Fibroblast of lung (primary cell): ENCODE data around the gene CTRL. TPM values are rescaled to one million over a fixed set of nuclear protein-coding genes. Genes with fewer than 3 reads are reported as not detected.

Experiments
- DNase-seq, 2 donors: peaks; one replicate each; pipeline versions ENCODE4 v3.0.0 to v3.0.0-alpha.2; 2010; ENCODE audit warnings: low read depth in 2 of 2
- H2AFZ ChIP-seq: 2 replicates; pipeline ENCODE4 v1.5.1; 2012; ENCODE audit warnings: low read length, control low read depth, inconsistent platforms
- H3K27ac ChIP-seq: 2 replicates; pipeline ENCODE4 v1.5.1; 2011; ENCODE audit warnings: low read length, control low read depth; ENCODE audit not compliant: insufficient read depth
- H3K27me3 ChIP-seq: 2 replicates; pipeline ENCODE4 v1.5.1; 2011; ENCODE audit warnings: mild to moderate bottlenecking, low read length; ENCODE audit not compliant: control insufficient read depth, insufficient read depth
- H3K36me3 ChIP-seq: 2 replicates; pipeline ENCODE4 v1.5.1; 2011; ENCODE audit warnings: low read length; ENCODE audit not compliant: control insufficient read depth, insufficient read depth
- H3K4me1 ChIP-seq: 2 replicates; pipeline ENCODE4 v1.5.1; 2011; ENCODE audit warnings: low read length; ENCODE audit not compliant: control insufficient read depth, insufficient read depth; ENCODE audit errors: extremely low read depth
- H3K4me2 ChIP-seq: 2 replicates; pipeline ENCODE4 v1.5.1; 2011; ENCODE audit warnings: low read length, control low read depth; ENCODE audit not compliant: insufficient read depth; ENCODE audit errors: extremely low read depth
- H3K4me3 ChIP-seq, 4 experiments: fragments of 200-600 bp in 1 of 4; sonication (generic) in 1 of 4; replicated peaks in 1 of 4; 2 replicates each; pipeline ENCODE4 v1.5.1; 2011 to 2016; ENCODE audit warnings: low read length in 4 of 4, low read depth in 3 of 4, mild to moderate bottlenecking in 3 of 4, control low read depth in 2 of 4, inconsistent platforms in 1 of 4, mixed read lengths in 1 of 4; ENCODE audit not compliant: insufficient read depth in 1 of 4; ENCODE audit errors: control extremely low read depth in 1 of 4
- H3K79me2 ChIP-seq: 2 replicates; pipeline ENCODE4 v1.5.1; 2012; ENCODE audit warnings: mild to moderate bottlenecking, low read length, inconsistent platforms; ENCODE audit not compliant: control insufficient read depth, insufficient read depth
- H3K9ac ChIP-seq: 2 replicates; pipeline ENCODE4 v1.5.1; 2011; ENCODE audit warnings: mild to moderate bottlenecking, low read length, control low read depth; ENCODE audit not compliant: insufficient read depth
- H3K9me3 ChIP-seq: 2 replicates; pipeline ENCODE4 v1.5.1; 2012; ENCODE audit warnings: low read depth, low read length; ENCODE audit not compliant: control insufficient read depth, insufficient read depth
- H4K20me1 ChIP-seq: 2 replicates; pipeline ENCODE4 v1.5.1; 2011; ENCODE audit warnings: low read length; ENCODE audit not compliant: control insufficient read depth, insufficient read depth; ENCODE audit errors: extremely low read depth
- EZH2 ChIP-seq: IDR thresholded peaks from 2 replicates; pipeline ENCODE4 v1.5.1; 2012; ENCODE audit warnings: low read length, control low read depth, mild to moderate bottlenecking; ENCODE audit errors: missing control alignments
- polyA plus RNA-seq, 2 donors: library from polyadenylated mRNA; depleted of rRNA in 1 of 2; stranded (reverse) in 1 of 2; unstranded in 1 of 2; fragments of >200 nt; gene quantifications; 2 replicates each; pipeline ENCODE4 v1.2.1, GENCODE V29; 2011 to 2012; ENCODE audit warnings: missing spikeins in 1 of 2
- total RNA-seq: library from RNA; depleted of rRNA; stranded (reverse); fragments of >200 nt; gene quantifications from 2 replicates; pipeline ENCODE4 v1.2.1, GENCODE V29; 2014
- TF ChIP-seq, protein P1 (sequence below), 2 donors: IDR thresholded peaks in 1 of 2; conservative IDR thresholded peaks in 1 of 2; 1 replicate in 1 of 2; 2 replicates in 1 of 2; pipeline ENCODE4 v1.5.1; 2011 to 2012; ENCODE audit warnings: low read length in 2 of 2, control low read depth in 1 of 2, inconsistent platforms in 1 of 2, low read depth in 1 of 2, mild to moderate bottlenecking in 1 of 2

CTRL gene
- total and polyA plus RNA-seq, 2 donors (not counting 1 experiment from before 2014, with no cell fraction given), result 0.14 to 0.33 TPM

DNA sequence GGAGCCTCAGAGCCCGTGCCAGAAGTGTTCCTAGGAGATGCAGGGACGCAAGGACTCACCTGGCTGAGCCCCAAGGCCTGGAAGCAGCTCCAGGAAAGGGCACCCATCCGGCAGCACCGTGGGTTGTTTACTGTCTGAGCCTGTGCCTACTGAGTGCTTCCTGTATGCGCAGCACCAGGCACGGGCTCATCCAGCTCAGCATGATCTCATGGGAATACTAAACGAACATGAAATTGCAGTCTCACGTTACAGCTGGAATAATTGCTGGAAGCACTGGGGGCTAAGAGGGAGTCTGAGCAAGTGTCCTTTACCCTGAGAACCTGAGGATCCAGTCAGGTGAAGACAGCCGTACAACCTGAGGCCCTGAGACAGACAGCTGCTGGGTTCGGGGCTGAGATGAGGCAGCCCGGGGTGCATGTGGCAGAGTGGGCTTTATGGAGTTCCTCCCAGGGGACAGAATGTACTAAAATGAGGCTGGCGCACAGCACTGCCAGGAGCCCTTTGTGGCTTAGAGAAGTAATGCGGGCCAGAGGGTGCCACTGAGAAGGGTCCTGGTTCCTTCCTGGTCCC, 5.4 kb downstream of the CTRL start:
- TF ChIP-seq, protein P1, sequence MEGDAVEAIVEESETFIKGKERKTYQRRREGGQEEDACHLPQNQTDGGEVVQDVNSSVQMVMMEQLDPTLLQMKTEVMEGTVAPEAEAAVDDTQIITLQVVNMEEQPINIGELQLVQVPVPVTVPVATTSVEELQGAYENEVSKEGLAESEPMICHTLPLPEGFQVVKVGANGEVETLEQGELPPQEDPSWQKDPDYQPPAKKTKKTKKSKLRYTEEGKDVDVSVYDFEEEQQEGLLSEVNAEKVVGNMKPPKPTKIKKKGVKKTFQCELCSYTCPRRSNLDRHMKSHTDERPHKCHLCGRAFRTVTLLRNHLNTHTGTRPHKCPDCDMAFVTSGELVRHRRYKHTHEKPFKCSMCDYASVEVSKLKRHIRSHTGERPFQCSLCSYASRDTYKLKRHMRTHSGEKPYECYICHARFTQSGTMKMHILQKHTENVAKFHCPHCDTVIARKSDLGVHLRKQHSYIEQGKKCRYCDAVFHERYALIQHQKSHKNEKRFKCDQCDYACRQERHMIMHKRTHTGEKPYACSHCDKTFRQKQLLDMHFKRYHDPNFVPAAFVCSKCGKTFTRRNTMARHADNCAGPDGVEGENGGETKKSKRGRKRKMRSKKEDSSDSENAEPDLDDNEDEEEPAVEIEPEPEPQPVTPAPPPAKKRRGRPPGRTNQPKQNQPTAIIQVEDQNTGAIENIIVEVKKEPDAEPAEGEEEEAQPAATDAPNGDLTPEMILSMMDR (conservative IDR thresholded peaks at IDR 0.05 in 1 of 2, IDR thresholded peaks at IDR 0.05 in 1 of 2; ENCODE audit: low read depth in 1 of 2, low read length in 2 of 2), result peak in 1 of 2 donors; percentile 14
- TF ChIP-seq EZH2, result no peak
- H3K9me3 ChIP-seq, result no peaks in the 10 kb centered on the region
- no peaks in the 10 kb centered on the region for H3K4me1 ChIP-seq
- H3K9ac ChIP-seq, result no peak overlapping the region
- H3K27ac ChIP-seq, result no peak overlapping the region
- H3K36me3 ChIP-seq, result peaks cover 9% of the 10 kb centered on the region
- no peaks in the 10 kb centered on the region for H3K27me3 ChIP-seq
- no peaks in the 10 kb centered on the region for H3K79me2 ChIP-seq
- no peak overlapping the region for H3K4me3 ChIP-seq
- H2AFZ ChIP-seq, result no peak overlapping the region
- H3K4me2 ChIP-seq, result no peak overlapping the region
- no peaks in the 10 kb centered on the region for H4K20me1 ChIP-seq
- no peak for DNase-seq

GRCh38 chr16:67924140-67924906, 7.3 kb downstream of the CTRL start:
- Histone ChIP-seq H3K27me3 (no peaks in the 10 kb centered on the region), H2AFZ (no peak overlapping the region), H3K4me1 (no peaks in the 10 kb centered on the region), H4K20me1 (no peaks in the 10 kb centered on the region), H3K9ac (no peak overlapping the region), H3K4me3 (no peak overlapping the region), H3K79me2 (peaks cover 3% of the 10 kb centered on the region), H3K36me3 (peaks cover 8% of the 10 kb centered on the region), H3K4me2 (no peak overlapping the region), H3K9me3 (no peaks in the 10 kb centered on the region), H3K27ac (no peak overlapping the region)
- DNase-seq, result no peak
- TF ChIP-seq, protein P1 (conservative IDR thresholded peaks at IDR 0.05 in 1 of 2, IDR thresholded peaks at IDR 0.05 in 1 of 2; ENCODE audit: low read depth in 1 of 2, low read length in 2 of 2), result no peak
- no peak for TF ChIP-seq EZH2

DNA sequence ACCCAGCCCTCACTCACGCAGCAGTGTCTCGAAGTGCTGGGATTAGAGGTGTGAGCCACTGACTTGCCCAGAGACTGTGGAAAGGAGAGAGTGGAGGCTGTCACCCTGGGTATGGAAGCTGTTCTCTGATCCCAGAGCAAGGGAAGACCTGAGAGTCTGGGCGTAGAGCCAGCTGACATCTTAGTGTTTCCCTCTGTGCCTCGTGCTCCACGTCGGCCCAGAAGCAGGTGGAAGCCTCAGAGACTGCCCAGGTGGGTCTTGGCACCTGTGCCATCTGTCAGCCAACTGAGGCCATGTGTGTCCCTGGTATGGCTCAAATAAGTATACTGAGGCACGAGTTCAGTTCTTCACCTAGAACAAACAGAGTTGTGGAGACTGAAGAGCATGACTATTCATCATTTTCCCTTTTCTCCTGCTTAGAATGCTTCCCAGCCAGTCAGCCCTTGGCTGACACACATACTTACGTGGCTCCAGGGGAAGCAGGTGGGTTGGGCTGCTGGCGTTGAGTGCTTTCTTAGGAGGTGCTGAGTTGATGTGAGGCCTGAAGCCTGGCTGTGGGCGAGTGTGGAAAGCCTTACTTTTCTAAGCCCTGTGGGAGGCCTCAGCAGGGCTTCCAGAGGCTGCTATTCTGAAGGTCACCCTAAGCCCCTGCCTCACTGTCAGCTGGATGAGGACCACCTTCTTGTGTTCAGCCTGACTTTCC, 8.1 kb downstream of the CTRL start:
- Histone ChIP-seq H2AFZ (no peak overlapping the region), H3K9me3 (no peaks in the 10 kb centered on the region), H3K36me3 (peaks cover 5% of the 10 kb centered on the region), H3K27ac (no peak overlapping the region), H3K4me3 (no peak overlapping the region), H3K4me2 (no peak overlapping the region), H3K9ac (no peak overlapping the region), H3K27me3 (no peaks in the 10 kb centered on the region), H3K4me1 (no peaks in the 10 kb centered on the region), H3K79me2 (peaks cover 8% of the 10 kb centered on the region), H4K20me1 (no peaks in the 10 kb centered on the region)
- peak in 1 of 2 donors; percentile 25 for DNase-seq
- TF ChIP-seq, protein P1 (conservative IDR thresholded peaks at IDR 0.05 in 1 of 2, IDR thresholded peaks at IDR 0.05 in 1 of 2; ENCODE audit: low read depth in 1 of 2, low read length in 2 of 2), result no peak
- TF ChIP-seq EZH2, result no peak
